Lower leg skin (tissue), 4 donors: ENCODE data around the gene SLC29A1. TPM values are rescaled to one million over a fixed set of nuclear protein-coding genes. Genes with fewer than 3 reads are reported as not detected.

Experiments used
- DNase-seq, 2 donors: peaks; one replicate each; pipeline ENCODE4 v3.0.0-alpha.2; 2019; ENCODE audit warnings: low spot score in 2 of 2
- H3K4me3 ChIP-seq: fragments of 200-600 bp; sonication (generic); 2 replicates; pipeline ENCODE4 v1.5.1; 2017; ENCODE audit warnings: mild to moderate bottlenecking, low read depth; ENCODE audit not compliant: poor library complexity, severe bottlenecking
- POLR2A ChIP-seq, 2 donors: fragments of 450-650 bp; IDR thresholded peaks; one replicate each; pipeline ENCODE4 v1.6.1; 2016 to 2017; ENCODE audit warnings: antibody characterized with exemption in 2 of 2, mild to moderate bottlenecking in 1 of 2, moderate library complexity in 1 of 2
- WGBS, 2 donors: methylation state at CpG; one replicate each; pipeline ENCODE4 v1.1.5; 2018; 5-methylcytosine and 5-hydroxymethylcytosine counted together
- intact Hi-C: fragments of 100-400 bp; cut with DNase I; formaldehyde crosslinking; loops from one replicate; pipeline ENCODE4 v1.15.0; 2023; ENCODE audit warnings: low total_unique reads
- total RNA-seq, 4 donors: library from RNA; depleted of rRNA; stranded (reverse); fragments of >200 nt; gene quantifications; one replicate each; pipeline ENCODE4 v1.1.0, GENCODE V29; 2016
- TF ChIP-seq, protein P1 (sequence below), 3 donors: fragments of 450-650 bp; IDR thresholded peaks; one replicate each; pipeline ENCODE4 v1.5.1; 2016; ENCODE audit warnings: antibody characterized with exemption in 3 of 3, mild to moderate bottlenecking in 3 of 3, moderate library complexity in 2 of 3

The SLC29A1 gene
- total RNA-seq, 4 donors from 2014 or later: 54.6 to 86.4 (median 82.5) TPM

DNA sequence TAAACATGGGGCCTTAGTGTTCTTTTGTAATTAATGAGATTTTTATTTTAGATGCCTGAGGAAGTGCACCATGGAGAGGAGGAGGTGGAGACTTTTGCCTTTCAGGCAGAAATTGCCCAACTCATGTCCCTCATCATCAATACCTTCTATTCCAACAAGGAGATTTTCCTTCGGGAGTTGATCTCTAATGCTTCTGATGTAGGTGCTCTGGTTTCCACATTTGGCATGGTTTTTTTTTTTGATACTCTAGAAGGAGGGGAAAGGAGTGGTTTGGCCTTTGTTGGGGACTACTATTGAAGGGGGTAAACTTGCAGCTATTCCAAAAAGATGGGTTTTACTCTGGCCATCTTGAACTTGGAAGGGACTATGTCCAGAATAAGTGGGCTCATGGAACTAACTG is 25.2 kb downstream of the SLC29A1 start:
- DNase-seq: no peak
- no peak overlapping the region for H3K4me3 ChIP-seq
- no peak for TF ChIP-seq POLR2A (IDR thresholded peaks at IDR 0.05)
- TF ChIP-seq, protein P1, sequence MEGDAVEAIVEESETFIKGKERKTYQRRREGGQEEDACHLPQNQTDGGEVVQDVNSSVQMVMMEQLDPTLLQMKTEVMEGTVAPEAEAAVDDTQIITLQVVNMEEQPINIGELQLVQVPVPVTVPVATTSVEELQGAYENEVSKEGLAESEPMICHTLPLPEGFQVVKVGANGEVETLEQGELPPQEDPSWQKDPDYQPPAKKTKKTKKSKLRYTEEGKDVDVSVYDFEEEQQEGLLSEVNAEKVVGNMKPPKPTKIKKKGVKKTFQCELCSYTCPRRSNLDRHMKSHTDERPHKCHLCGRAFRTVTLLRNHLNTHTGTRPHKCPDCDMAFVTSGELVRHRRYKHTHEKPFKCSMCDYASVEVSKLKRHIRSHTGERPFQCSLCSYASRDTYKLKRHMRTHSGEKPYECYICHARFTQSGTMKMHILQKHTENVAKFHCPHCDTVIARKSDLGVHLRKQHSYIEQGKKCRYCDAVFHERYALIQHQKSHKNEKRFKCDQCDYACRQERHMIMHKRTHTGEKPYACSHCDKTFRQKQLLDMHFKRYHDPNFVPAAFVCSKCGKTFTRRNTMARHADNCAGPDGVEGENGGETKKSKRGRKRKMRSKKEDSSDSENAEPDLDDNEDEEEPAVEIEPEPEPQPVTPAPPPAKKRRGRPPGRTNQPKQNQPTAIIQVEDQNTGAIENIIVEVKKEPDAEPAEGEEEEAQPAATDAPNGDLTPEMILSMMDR (IDR thresholded peaks at IDR 0.05): no peak
- intact Hi-C loops: no loop called here
- 14 to 18% methylated on average over 1 of the region's 1 CpG for WGBS, 2 donors

DNA sequence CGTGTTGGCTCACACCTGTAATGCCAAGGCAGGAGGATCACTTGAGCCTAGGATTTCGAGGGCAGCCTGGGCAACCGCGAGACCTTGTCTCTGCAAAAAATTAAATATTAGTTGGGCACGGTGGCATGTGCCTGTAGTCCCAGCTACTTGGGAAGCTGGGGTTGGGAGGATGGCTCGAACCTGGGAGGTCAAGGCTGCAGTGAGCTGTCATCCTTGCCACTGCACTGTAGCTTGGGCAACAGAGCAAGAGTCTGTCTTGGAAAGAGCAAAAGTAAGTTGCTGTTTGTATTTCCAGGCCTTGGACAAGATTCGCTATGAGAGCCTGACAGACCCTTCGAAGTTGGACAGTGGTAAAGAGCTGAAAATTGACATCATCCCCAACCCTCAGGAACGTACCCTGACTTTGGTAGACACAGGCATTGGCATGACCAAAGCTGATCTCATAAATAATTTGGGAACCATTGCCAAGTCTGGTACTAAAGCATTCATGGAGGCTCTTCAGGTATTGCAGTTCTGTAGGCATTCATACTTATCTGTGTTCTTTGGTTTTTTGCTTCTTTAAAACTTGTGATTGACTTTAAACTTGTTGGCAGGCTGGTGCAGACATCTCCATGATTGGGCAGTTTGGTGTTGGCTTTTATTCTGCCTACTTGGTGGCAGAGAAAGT is 25.8 kb downstream of the SLC29A1 start:
- intact Hi-C loops: no loop called here
- DNase-seq: no peak
- TF ChIP-seq, protein P1 (IDR thresholded peaks at IDR 0.05): no peak
- TF ChIP-seq POLR2A (IDR thresholded peaks at IDR 0.05): no peak
- 74 to 84% methylated on average over 9 of the region's 9 CpGs for WGBS, 2 donors
- no peak overlapping the region for H3K4me3 ChIP-seq

GRCh38 chr6:44250067-44250717 is 26.8 kb downstream of the SLC29A1 start:
- no peak overlapping the region for H3K4me3 ChIP-seq
- no peak for DNase-seq
- 74 to 76% methylated on average over 6 of the region's 6 CpGs for WGBS, 2 donors
- intact Hi-C loops: no loop called here
- TF ChIP-seq, protein P1 (IDR thresholded peaks at IDR 0.05): no peak
- TF ChIP-seq POLR2A (IDR thresholded peaks at IDR 0.05): no peak

DNA sequence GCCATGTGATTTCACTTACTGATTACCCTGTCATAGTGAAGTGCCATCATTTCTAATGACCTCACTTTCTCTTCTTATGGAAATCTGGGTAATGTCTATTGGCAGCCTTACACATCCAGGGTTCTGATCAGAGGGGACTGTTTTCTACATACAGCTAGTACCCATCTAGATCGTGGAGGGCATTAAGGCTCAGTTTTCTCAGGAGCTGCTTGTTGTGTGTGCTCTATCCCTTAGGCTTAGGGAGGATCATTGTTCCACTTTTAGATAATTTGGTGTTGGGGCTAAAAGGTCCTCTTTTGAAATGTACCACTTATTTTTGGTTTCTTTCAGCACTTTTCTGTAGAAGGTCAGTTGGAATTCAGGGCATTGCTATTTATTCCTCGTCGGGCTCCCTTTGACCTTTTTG is 27.3 kb downstream of the SLC29A1 start:
- intact Hi-C loops: no loop called here
- TF ChIP-seq POLR2A (IDR thresholded peaks at IDR 0.05): no peak
- TF ChIP-seq, protein P1 (IDR thresholded peaks at IDR 0.05): no peak
- no peak overlapping the region for H3K4me3 ChIP-seq
- no peak for DNase-seq
- WGBS, 2 donors: 75 to 79% methylated on average over 3 of the region's 3 CpGs

DNA sequence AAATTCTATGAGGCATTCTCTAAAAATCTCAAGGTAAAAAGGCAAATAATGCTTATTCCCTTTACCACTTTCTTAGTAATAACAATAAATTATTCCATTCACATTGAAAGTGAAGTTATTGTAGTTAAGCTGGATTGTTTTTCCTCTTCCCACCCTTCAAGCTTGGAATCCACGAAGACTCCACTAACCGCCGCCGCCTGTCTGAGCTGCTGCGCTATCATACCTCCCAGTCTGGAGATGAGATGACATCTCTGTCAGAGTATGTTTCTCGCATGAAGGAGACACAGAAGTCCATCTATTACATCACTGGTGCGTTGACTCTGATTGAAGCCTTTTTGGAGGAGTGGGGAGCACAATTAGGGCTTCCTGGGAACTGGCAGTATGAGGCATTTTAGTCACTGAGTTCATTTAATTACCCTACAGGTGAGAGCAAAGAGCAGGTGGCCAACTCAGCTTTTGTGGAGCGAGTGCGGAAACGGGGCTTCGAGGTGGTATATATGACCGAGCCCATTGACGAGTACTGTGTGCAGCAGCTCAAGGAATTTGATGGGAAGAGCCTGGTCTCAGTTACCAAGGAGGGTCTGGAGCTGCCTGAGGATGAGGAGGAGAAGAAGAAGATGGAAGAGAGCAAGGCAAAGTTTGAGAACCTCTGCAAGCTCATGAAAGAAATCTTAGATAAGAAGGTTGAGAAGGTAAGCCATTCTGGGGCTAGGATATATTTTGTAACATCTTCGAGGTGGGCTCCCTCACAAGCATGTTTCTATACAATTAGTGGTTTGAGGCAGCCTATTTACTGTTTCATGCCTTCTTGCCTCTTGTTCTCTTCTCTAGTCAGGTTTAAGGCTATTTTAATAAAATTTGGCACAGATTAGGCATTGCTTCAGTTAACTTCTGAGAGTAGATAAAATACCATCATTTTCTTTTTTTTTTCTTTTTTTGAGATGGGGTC is 28.5 kb downstream of the SLC29A1 start:
- DNase-seq: no peak
- TF ChIP-seq, protein P1 (IDR thresholded peaks at IDR 0.05): no peak
- no peak for TF ChIP-seq POLR2A (IDR thresholded peaks at IDR 0.05)
- intact Hi-C loops: no loop called here
- 91 to 95% methylated on average over 14 of the region's 14 CpGs for WGBS, 2 donors
- no peak overlapping the region for H3K4me3 ChIP-seq
